HepG2 (cell line): ENCODE results near the gene GTF2A1L. TPM values are rescaled to one million over a fixed set of nuclear protein-coding genes. Genes with fewer than 3 reads are reported as not detected.

Source experiments
- BCL6 ChIP-seq: IDR thresholded peaks from 2 replicates; pipeline ENCODE4 v1.6.1; 2016; ENCODE audit warnings: missing genetic modification reagents, missing compliant biosample characterization
- FOXA3 ChIP-seq: IDR thresholded peaks from 2 replicates; pipeline ENCODE4 v1.6.1; 2016; ENCODE audit warnings: missing genetic modification reagents, missing compliant biosample characterization
- GZF1 ChIP-seq: sonication (generic); formaldehyde crosslinking; IDR thresholded peaks from 2 replicates; pipeline ENCODE4 v1.5.1; 2020; ENCODE audit warnings: mild to moderate bottlenecking, missing genetic modification reagents
- HMG20A ChIP-seq: IDR thresholded peaks from 2 replicates; pipeline ENCODE4 v1.6.1; 2016; ENCODE audit warnings: borderline replicate concordance
- MIER2 ChIP-seq: IDR thresholded peaks from 2 replicates; pipeline ENCODE4 v1.6.1; 2016; ENCODE audit warnings: missing biosample characterization, missing genetic modification reagents
- RFX1 ChIP-seq: fragments of 450-650 bp; IDR thresholded peaks from 2 replicates; pipeline ENCODE4 v1.6.1; 2017
- SALL1 ChIP-seq: sonication (generic); formaldehyde crosslinking; IDR thresholded peaks from 2 replicates; pipeline ENCODE4 v1.8.0; 2022; ENCODE audit warnings: mild to moderate bottlenecking, missing genetic modification reagents
- STAG1 ChIP-seq: sonication (generic); formaldehyde crosslinking; IDR thresholded peaks from 2 replicates; pipeline ENCODE4 v1.4.0; 2020; ENCODE audit warnings: missing genetic modification reagents
- XRCC5 ChIP-seq: fragments of 200-400 bp; formaldehyde crosslinking; optimal IDR thresholded peaks from 2 replicates; pipeline ENCODE3; 2017; ENCODE audit warnings: mild to moderate bottlenecking, low read length
- ZFY ChIP-seq: sonication (generic); formaldehyde crosslinking; IDR thresholded peaks from 2 replicates; pipeline ENCODE4 v1.4.0; 2020; ENCODE audit warnings: missing genetic modification reagents
- ZMYM3 ChIP-seq: sonication (generic); formaldehyde crosslinking; IDR thresholded peaks from 2 replicates; pipeline ENCODE4 v1.5.1; 2020; ENCODE audit warnings: mild to moderate bottlenecking, missing genetic modification reagents
- ZNF644 ChIP-seq: IDR thresholded peaks from 2 replicates; pipeline ENCODE4 v1.6.1; 2016; ENCODE audit warnings: low read depth
- polyA plus RNA-seq, 8 experiments: library from polyadenylated mRNA; depleted of rRNA in 3 of 8; stranded (reverse) in 7 of 8; unstranded in 1 of 8; fragments of >200 nt; fragmentation: Illumina TruSeq in 4 of 8; extraction: Trizol in 4 of 8; gene quantifications; 2 replicates each; pipeline versions ENCODE4 v1.2.1 to v1.2.3, GENCODE V29; 2011 to 2016; ENCODE audit warnings: low read depth in 4 of 8, missing spikeins in 1 of 8, mixed read lengths in 1 of 8; ENCODE audit not compliant: insufficient read depth in 1 of 8
- total RNA-seq, 5 experiments: library from RNA; depleted of rRNA; stranded (reverse); fragments of >200 nt; fragmentation: Illumina TruSeq; extraction: Trizol; gene quantifications; 2 replicates each; pipeline ENCODE4 v1.2.3, GENCODE V29; 2016; ENCODE audit warnings: low read depth in 1 of 5
- TF ChIP-seq, protein P1 (sequence below): sonication (generic); formaldehyde crosslinking; IDR thresholded peaks from 2 replicates; pipeline ENCODE4 v1.4.0; 2020; ENCODE audit warnings: missing genetic modification reagents
- TF ChIP-seq, protein P2 (sequence below): sonication (generic); formaldehyde crosslinking; IDR thresholded peaks from 2 replicates; pipeline ENCODE4 v1.5.1; 2020; ENCODE audit warnings: mild to moderate bottlenecking, missing genetic modification reagents, moderate library complexity
- TF ChIP-seq, protein P3 (sequence below): sonication (generic); formaldehyde crosslinking; IDR thresholded peaks from 2 replicates; pipeline ENCODE4 v1.4.0; 2020; ENCODE audit warnings: mild to moderate bottlenecking, missing genetic modification reagents
- TF ChIP-seq, protein P4 (sequence below): sonication (generic); formaldehyde crosslinking; IDR thresholded peaks from 2 replicates; pipeline ENCODE4 v1.4.0; 2020; ENCODE audit warnings: missing genetic modification reagents, borderline replicate concordance

The GTF2A1L gene
- total and polyA plus RNA-seq, 2 of the 13 experiments (the other 11 are each of a cell fraction or from before 2014, with no cell fraction given): not detected

DNA sequence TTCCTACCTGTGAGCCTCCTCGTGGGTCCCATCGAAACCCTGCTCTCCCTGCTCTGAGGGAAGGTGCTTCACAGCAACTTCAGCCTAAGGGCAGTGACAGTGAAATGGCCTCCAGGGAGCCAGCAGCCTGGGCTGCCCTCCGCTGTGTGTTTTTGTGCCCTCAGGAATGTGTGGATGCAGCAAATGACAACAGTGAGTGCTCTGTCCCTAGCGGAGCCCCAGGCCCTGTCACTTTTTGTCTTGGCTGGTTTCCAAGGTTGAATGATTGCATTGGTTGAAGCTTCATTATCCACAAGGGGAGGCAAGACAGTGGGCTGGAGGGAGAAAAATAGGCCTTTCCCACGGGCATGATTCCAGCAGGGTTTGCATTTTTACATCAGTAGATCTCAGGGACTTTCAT is 44.8 kb upstream of the GTF2A1L start (continued):
- TF ChIP-seq, protein P1, sequence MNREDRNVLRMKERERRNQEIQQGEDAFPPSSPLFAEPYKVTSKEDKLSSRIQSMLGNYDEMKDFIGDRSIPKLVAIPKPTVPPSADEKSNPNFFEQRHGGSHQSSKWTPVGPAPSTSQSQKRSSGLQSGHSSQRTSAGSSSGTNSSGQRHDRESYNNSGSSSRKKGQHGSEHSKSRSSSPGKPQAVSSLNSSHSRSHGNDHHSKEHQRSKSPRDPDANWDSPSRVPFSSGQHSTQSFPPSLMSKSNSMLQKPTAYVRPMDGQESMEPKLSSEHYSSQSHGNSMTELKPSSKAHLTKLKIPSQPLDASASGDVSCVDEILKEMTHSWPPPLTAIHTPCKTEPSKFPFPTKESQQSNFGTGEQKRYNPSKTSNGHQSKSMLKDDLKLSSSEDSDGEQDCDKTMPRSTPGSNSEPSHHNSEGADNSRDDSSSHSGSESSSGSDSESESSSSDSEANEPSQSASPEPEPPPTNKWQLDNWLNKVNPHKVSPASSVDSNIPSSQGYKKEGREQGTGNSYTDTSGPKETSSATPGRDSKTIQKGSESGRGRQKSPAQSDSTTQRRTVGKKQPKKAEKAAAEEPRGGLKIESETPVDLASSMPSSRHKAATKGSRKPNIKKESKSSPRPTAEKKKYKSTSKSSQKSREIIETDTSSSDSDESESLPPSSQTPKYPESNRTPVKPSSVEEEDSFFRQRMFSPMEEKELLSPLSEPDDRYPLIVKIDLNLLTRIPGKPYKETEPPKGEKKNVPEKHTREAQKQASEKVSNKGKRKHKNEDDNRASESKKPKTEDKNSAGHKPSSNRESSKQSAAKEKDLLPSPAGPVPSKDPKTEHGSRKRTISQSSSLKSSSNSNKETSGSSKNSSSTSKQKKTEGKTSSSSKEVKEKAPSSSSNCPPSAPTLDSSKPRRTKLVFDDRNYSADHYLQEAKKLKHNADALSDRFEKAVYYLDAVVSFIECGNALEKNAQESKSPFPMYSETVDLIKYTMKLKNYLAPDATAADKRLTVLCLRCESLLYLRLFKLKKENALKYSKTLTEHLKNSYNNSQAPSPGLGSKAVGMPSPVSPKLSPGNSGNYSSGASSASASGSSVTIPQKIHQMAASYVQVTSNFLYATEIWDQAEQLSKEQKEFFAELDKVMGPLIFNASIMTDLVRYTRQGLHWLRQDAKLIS (CRISPR knock-in tag): no peak
- TF ChIP-seq XRCC5 (peak; percentile 73), GZF1 (CRISPR knock-in tag) (0 out of 2 replicates have a peak, but pooled peaks have one; percentile 38), FOXA3 (CRISPR knock-in tag) (peak; percentile 60), ZMYM3 (peak; percentile 43; the same call in 1 of the 2 replicates), STAG1 (CRISPR knock-in tag) (no peak), HMG20A (CRISPR knock-in tag) (peak; percentile 63; the same call in 1 of the 2 replicates), MIER2 (CRISPR knock-in tag) (0 out of 2 replicates have a peak, but pooled peaks have one; percentile 23), RFX1 (no peak), ZFY (CRISPR knock-in tag) (peak; percentile 38; the same call in 1 of the 2 replicates), SALL1 (CRISPR knock-in tag) (peak; percentile 63; the same call in 1 of the 2 replicates), BCL6 (0 out of 2 replicates have a peak, but pooled peaks have one; percentile 29), ZNF644 (CRISPR knock-in tag) (0 out of 2 replicates have a peak, but pooled peaks have one; percentile 12)
- TF ChIP-seq, protein P2, sequence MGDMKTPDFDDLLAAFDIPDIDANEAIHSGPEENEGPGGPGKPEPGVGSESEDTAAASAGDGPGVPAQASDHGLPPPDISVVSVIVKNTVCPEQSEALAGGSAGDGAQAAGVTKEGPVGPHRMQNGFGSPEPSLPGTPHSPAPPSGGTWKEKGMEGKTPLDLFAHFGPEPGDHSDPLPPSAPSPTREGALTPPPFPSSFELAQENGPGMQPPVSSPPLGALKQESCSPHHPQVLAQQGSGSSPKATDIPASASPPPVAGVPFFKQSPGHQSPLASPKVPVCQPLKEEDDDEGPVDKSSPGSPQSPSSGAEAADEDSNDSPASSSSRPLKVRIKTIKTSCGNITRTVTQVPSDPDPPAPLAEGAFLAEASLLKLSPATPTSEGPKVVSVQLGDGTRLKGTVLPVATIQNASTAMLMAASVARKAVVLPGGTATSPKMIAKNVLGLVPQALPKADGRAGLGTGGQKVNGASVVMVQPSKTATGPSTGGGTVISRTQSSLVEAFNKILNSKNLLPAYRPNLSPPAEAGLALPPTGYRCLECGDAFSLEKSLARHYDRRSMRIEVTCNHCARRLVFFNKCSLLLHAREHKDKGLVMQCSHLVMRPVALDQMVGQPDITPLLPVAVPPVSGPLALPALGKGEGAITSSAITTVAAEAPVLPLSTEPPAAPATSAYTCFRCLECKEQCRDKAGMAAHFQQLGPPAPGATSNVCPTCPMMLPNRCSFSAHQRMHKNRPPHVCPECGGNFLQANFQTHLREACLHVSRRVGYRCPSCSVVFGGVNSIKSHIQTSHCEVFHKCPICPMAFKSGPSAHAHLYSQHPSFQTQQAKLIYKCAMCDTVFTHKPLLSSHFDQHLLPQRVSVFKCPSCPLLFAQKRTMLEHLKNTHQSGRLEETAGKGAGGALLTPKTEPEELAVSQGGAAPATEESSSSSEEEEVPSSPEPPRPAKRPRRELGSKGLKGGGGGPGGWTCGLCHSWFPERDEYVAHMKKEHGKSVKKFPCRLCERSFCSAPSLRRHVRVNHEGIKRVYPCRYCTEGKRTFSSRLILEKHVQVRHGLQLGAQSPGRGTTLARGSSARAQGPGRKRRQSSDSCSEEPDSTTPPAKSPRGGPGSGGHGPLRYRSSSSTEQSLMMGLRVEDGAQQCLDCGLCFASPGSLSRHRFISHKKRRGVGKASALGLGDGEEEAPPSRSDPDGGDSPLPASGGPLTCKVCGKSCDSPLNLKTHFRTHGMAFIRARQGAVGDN (CRISPR knock-in tag): peak; percentile 40
- TF ChIP-seq, protein P3, sequence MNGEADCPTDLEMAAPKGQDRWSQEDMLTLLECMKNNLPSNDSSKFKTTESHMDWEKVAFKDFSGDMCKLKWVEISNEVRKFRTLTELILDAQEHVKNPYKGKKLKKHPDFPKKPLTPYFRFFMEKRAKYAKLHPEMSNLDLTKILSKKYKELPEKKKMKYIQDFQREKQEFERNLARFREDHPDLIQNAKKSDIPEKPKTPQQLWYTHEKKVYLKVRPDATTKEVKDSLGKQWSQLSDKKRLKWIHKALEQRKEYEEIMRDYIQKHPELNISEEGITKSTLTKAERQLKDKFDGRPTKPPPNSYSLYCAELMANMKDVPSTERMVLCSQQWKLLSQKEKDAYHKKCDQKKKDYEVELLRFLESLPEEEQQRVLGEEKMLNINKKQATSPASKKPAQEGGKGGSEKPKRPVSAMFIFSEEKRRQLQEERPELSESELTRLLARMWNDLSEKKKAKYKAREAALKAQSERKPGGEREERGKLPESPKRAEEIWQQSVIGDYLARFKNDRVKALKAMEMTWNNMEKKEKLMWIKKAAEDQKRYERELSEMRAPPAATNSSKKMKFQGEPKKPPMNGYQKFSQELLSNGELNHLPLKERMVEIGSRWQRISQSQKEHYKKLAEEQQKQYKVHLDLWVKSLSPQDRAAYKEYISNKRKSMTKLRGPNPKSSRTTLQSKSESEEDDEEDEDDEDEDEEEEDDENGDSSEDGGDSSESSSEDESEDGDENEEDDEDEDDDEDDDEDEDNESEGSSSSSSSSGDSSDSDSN: peak; percentile 44; the same call in 1 of the 2 replicates
- TF ChIP-seq, protein P4, sequence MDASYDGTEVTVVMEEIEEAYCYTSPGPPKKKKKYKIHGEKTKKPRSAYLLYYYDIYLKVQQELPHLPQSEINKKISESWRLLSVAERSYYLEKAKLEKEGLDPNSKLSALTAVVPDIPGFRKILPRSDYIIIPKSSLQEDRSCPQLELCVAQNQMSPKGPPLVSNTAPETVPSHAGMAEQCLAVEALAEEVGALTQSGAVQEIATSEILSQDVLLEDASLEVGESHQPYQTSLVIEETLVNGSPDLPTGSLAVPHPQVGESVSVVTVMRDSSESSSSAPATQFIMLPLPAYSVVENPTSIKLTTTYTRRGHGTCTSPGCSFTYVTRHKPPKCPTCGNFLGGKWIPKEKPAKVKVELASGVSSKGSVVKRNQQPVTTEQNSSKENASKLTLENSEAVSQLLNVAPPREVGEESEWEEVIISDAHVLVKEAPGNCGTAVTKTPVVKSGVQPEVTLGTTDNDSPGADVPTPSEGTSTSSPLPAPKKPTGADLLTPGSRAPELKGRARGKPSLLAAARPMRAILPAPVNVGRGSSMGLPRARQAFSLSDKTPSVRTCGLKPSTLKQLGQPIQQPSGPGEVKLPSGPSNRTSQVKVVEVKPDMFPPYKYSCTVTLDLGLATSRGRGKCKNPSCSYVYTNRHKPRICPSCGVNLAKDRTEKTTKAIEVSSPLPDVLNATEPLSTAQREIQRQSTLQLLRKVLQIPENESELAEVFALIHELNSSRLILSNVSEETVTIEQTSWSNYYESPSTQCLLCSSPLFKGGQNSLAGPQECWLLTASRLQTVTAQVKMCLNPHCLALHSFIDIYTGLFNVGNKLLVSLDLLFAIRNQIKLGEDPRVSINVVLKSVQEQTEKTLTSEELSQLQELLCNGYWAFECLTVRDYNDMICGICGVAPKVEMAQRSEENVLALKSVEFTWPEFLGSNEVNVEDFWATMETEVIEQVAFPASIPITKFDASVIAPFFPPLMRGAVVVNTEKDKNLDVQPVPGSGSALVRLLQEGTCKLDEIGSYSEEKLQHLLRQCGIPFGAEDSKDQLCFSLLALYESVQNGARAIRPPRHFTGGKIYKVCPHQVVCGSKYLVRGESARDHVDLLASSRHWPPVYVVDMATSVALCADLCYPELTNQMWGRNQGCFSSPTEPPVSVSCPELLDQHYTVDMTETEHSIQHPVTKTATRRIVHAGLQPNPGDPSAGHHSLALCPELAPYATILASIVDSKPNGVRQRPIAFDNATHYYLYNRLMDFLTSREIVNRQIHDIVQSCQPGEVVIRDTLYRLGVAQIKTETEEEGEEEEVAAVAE (CRISPR knock-in tag): no peak
